H1 (cell line): ENCODE results near the gene MARK1. TPM values are rescaled to one million over a fixed set of nuclear protein-coding genes. Genes with fewer than 3 reads are reported as not detected.

ENCODE experiments used
- CTCF ChIA-PET: fragments of 300-600 bp; sonication (Branson Sonifier 250); formaldehyde crosslinking; loops from one replicate; lab custom pipeline; 2021; ENCODE audit not compliant: partially characterized antibody; lab: Charles Lee
- POLR2A ChIA-PET: fragments of 300-600 bp; sonication (Branson Sonifier 250); formaldehyde crosslinking; loops from one replicate; lab custom pipeline; 2021; ENCODE audit warnings: inconsistent platforms; ENCODE audit not compliant: partially characterized antibody; lab: Charles Lee
- DNase-seq, 2 experiments: peaks; one replicate each; pipeline versions ENCODE4 v3.0.0 to v3.0.0-alpha.2; 2010 to 2022; ENCODE audit warnings: low spot score in 2 of 2, low read depth in 1 of 2, mixed read lengths in 1 of 2
- FAIRE-seq: peaks from 2 replicates; lab custom pipeline; 2011; peaks lifted over from hg19 to GRCh38; lab: Jason Lieb, UNC
- H2AFZ ChIP-seq: 2 replicates; pipeline ENCODE4 v1.8.1; 2012; ENCODE audit warnings: low read length, inconsistent platforms
- H2AK5ac ChIP-seq: 2 replicates; pipeline ENCODE4 v1.6.1; 2013; ENCODE audit warnings: low read depth, low read length
- H2BK120ac ChIP-seq: replicated peaks from 2 replicates; pipeline ENCODE3; 2013; ENCODE audit warnings: low read depth, low read length, inconsistent platforms
- H2BK12ac ChIP-seq: 2 replicates; pipeline ENCODE4 v1.6.1; 2013; ENCODE audit warnings: low read depth, low read length
- H2BK15ac ChIP-seq: 2 replicates; pipeline ENCODE4 v1.6.1; 2013; ENCODE audit warnings: low read length
- H2BK20ac ChIP-seq: 2 replicates; pipeline ENCODE4 v1.6.1; 2013; ENCODE audit warnings: low read length
- H2BK5ac ChIP-seq: 2 replicates; pipeline ENCODE4 v1.6.1; 2013; ENCODE audit warnings: low read depth, low read length
- H3K14ac ChIP-seq: 2 replicates; pipeline ENCODE4 v1.6.1; 2013; ENCODE audit warnings: inconsistent platforms; ENCODE audit not compliant: insufficient read length
- H3K18ac ChIP-seq: 2 replicates; pipeline ENCODE4 v1.6.1; 2013; ENCODE audit warnings: low read length; ENCODE audit errors: extremely low read depth
- H3K23ac ChIP-seq: 2 replicates; pipeline ENCODE4 v1.6.1; 2013; ENCODE audit warnings: inconsistent platforms; ENCODE audit not compliant: insufficient read length
- H3K23me2 ChIP-seq: 2 replicates; pipeline ENCODE4 v1.6.1; 2013; ENCODE audit warnings: low read depth, low read length
- H3K27ac ChIP-seq: 2 replicates; pipeline ENCODE4 v1.6.1; 2011; ENCODE audit warnings: low read depth, low read length, inconsistent platforms
- H3K27me3 ChIP-seq, 4 experiments: replicated peaks in 1 of 4; 1 replicate in 1 of 4; 2 replicates in 3 of 4; pipeline versions ENCODE4 v1.6.1 to v1.8.1; 2011 to 2013; ENCODE audit warnings: low read length in 3 of 4, mild to moderate bottlenecking in 3 of 4, inconsistent platforms in 2 of 4, mixed read lengths in 2 of 4, moderate library complexity in 1 of 4; ENCODE audit not compliant: control insufficient read depth in 3 of 4, insufficient read depth in 3 of 4; ENCODE audit errors: extremely low read depth in 1 of 4
- H3K36me3 ChIP-seq, 4 experiments: 2 replicates each; pipeline versions ENCODE4 v1.6.1 to v1.8.1; 2011 to 2013; ENCODE audit warnings: mild to moderate bottlenecking in 4 of 4, low read length in 3 of 4, moderate library complexity in 2 of 4, control low read depth in 1 of 4, inconsistent platforms in 1 of 4; ENCODE audit not compliant: insufficient read depth in 4 of 4, control insufficient read depth in 2 of 4
- H3K4ac ChIP-seq: replicated peaks from 2 replicates; pipeline ENCODE3; 2013; ENCODE audit warnings: low read length, low read depth, mixed read lengths, inconsistent platforms; ENCODE audit not compliant: insufficient read length
- H3K4me1 ChIP-seq, 4 experiments: replicated peaks in 1 of 4; 1 replicate in 1 of 4; 2 replicates in 3 of 4; pipeline versions ENCODE4 v1.6.1 to v1.8.1; 2011 to 2013; ENCODE audit warnings: low read length in 3 of 4, inconsistent platforms in 2 of 4, mixed read lengths in 1 of 4; ENCODE audit not compliant: insufficient read depth in 4 of 4, control insufficient read depth in 3 of 4
- H3K4me2 ChIP-seq, 2 experiments: 2 replicates each; pipeline versions ENCODE4 v1.6.1 to v1.8.1; 2011 to 2013; ENCODE audit warnings: low read depth in 2 of 2, low read length in 2 of 2, control low read depth in 1 of 2, inconsistent platforms in 1 of 2, mild to moderate bottlenecking in 1 of 2; ENCODE audit not compliant: insufficient read depth in 1 of 2
- H3K4me3 ChIP-seq, 4 experiments: fragments of 200-600, 300-600 bp in 1 of 4; sonication (generic), shearing (Covaris generic), sonication (Bioruptor Twin) in 1 of 4; 2 replicates each; pipeline versions ENCODE4 v1.5.1 to v1.8.1; 2011 to 2016; ENCODE audit warnings: low read length in 4 of 4, low read depth in 3 of 4, control low read depth in 2 of 4, inconsistent platforms in 2 of 4, mild to moderate bottlenecking in 2 of 4, mixed read lengths in 1 of 4, moderate library complexity in 1 of 4; ENCODE audit not compliant: insufficient read depth in 2 of 4; ENCODE audit errors: extremely low read depth in 1 of 4
- H3K56ac ChIP-seq: replicated peaks from 2 replicates; pipeline ENCODE3; 2013; ENCODE audit warnings: low read depth, mild to moderate bottlenecking, mixed read lengths, low read length, inconsistent platforms; ENCODE audit not compliant: insufficient read length
- H3K79me1 ChIP-seq: 2 replicates; pipeline ENCODE4 v1.6.1; 2013; ENCODE audit warnings: low read depth, low read length, control low read depth
- H3K79me2 ChIP-seq, 2 experiments: 2 replicates each; pipeline versions ENCODE4 v1.6.1 to v1.8.1; 2012 to 2013; ENCODE audit warnings: low read length in 2 of 2, mild to moderate bottlenecking in 2 of 2, inconsistent platforms in 1 of 2; ENCODE audit not compliant: insufficient read depth in 2 of 2, control insufficient read depth in 1 of 2
- H3K9ac ChIP-seq, 4 experiments: replicated peaks in 1 of 4; 1 replicate in 1 of 4; 2 replicates in 3 of 4; pipeline versions ENCODE4 v1.6.1 to v1.8.1; 2011 to 2013; ENCODE audit warnings: low read depth in 3 of 4, low read length in 3 of 4, control low read depth in 2 of 4, mild to moderate bottlenecking in 2 of 4, moderate library complexity in 2 of 4, inconsistent platforms in 1 of 4; ENCODE audit errors: extremely low read depth in 1 of 4
- H3K9me3 ChIP-seq, 2 experiments: 2 replicates each; pipeline versions ENCODE4 v1.6.1 to v1.8.1; 2012 to 2013; ENCODE audit warnings: mild to moderate bottlenecking in 2 of 2, moderate library complexity in 2 of 2, control low read depth in 1 of 2, inconsistent platforms in 1 of 2, low read depth in 1 of 2, low read length in 1 of 2, mixed read lengths in 1 of 2; ENCODE audit not compliant: insufficient read depth in 2 of 2
- H4K20me1 ChIP-seq, 2 experiments: replicated peaks in 1 of 2; 2 replicates each; pipeline versions ENCODE3 to v1.8.1; 2011 to 2013; ENCODE audit warnings: inconsistent platforms in 2 of 2, low read length in 2 of 2, mild to moderate bottlenecking in 1 of 2; ENCODE audit not compliant: insufficient read depth in 2 of 2, control insufficient read depth in 1 of 2
- H4K5ac ChIP-seq: 2 replicates; pipeline ENCODE4 v1.6.1; 2013; ENCODE audit warnings: low read length, low read depth, mixed read lengths, inconsistent platforms; ENCODE audit not compliant: insufficient read length
- H4K8ac ChIP-seq: 2 replicates; pipeline ENCODE4 v1.8.0; 2013; ENCODE audit warnings: mild to moderate bottlenecking, moderate library complexity, low read length, inconsistent platforms; ENCODE audit not compliant: insufficient read depth; ENCODE audit errors: extremely low read depth
- H4K91ac ChIP-seq: replicated peaks from 2 replicates; pipeline ENCODE3; 2013; ENCODE audit warnings: low read length, mixed read lengths, inconsistent platforms; ENCODE audit not compliant: insufficient read length
- CREB1 ChIP-seq: IDR thresholded peaks from 2 replicates; pipeline ENCODE4 v1.6.1; 2012; ENCODE audit warnings: inconsistent platforms
- FOSL1 ChIP-seq: IDR thresholded peaks from 2 replicates; pipeline ENCODE4 v1.6.1; 2011; ENCODE audit warnings: mild to moderate bottlenecking, low read depth, low read length, moderate library complexity; ENCODE audit not compliant: insufficient read depth
- HDAC6 ChIP-seq: IDR thresholded peaks from one replicate; pipeline ENCODE4 v1.7.1; 2012; ENCODE audit warnings: low read depth, mild to moderate bottlenecking, inconsistent platforms, low read length, moderate library complexity
- JUND ChIP-seq: IDR thresholded peaks from 2 replicates; pipeline ENCODE4 v1.6.1; 2011; ENCODE audit warnings: mild to moderate bottlenecking, improper control_type of control experiment, low read length
- RNF2 ChIP-seq: fragments of 200-900, 300-1000 bp; sonication (generic); IDR thresholded peaks from 2 replicates; pipeline ENCODE4 v1.7.1; 2016; ENCODE audit warnings: borderline replicate concordance, low read depth, mild to moderate bottlenecking, antibody characterized with exemption, low read length; ENCODE audit not compliant: poor library complexity, severe bottlenecking; ENCODE audit errors: missing control alignments
- RXRA ChIP-seq: IDR thresholded peaks from 2 replicates; pipeline ENCODE4 v1.6.1; 2011; ENCODE audit warnings: low read depth, mild to moderate bottlenecking, low read length, moderate library complexity; ENCODE audit not compliant: insufficient read depth
- WGBS, 2 experiments: shearing (Covaris generic) in 1 of 2; methylation state at CpG; one replicate each; pipeline versions ENCODE4 v1.1.6 to v1.1.7; 2013 to 2015; ENCODE audit warnings: low lambda C conversion rate in 2 of 2, mixed read lengths in 2 of 2, inconsistent platforms in 1 of 2, low coverage in 1 of 2, missing lambda C conversion rate in 1 of 2; ENCODE audit not compliant: insufficient replicate concordance in 2 of 2, insufficient coverage in 1 of 2, insufficient read length in 1 of 2; ENCODE audit errors: extremely low coverage in 1 of 2, missing lambda C conversion rate in 1 of 2; 5-methylcytosine and 5-hydroxymethylcytosine counted together
- polyA plus RNA-seq, 7 experiments: library from polyadenylated mRNA; depleted of rRNA in 3 of 7; stranded (reverse) in 5 of 7; unstranded in 2 of 7; fragments of >200 nt in 5 of 7; fragments of 200-250 nt in 2 of 7; gene quantifications; 1 replicate in 5 of 7; 2 replicates in 1 of 7; 4 replicates in 1 of 7; pipeline versions ENCODE4 v1.2.1 to v1.2.3, GENCODE V29; 2011 to 2013; ENCODE audit warnings: missing spikeins in 2 of 7, mixed read lengths in 2 of 7
- total RNA-seq: library from RNA; stranded (reverse); fragmentation: NEBNext Ultra II Directional; extraction: Animal tissue kit (Norgen Biotek cat#: 25700); gene quantifications from 2 replicates; pipeline ENCODE4 v1.2.1, GENCODE V29; 2021

Gene MARK1
- total and polyA plus RNA-seq, 2 of the 8 experiments (the other 6 are each of a cell fraction or from before 2014, with no cell fraction given): 5.5 to 20.5 TPM

DNA sequence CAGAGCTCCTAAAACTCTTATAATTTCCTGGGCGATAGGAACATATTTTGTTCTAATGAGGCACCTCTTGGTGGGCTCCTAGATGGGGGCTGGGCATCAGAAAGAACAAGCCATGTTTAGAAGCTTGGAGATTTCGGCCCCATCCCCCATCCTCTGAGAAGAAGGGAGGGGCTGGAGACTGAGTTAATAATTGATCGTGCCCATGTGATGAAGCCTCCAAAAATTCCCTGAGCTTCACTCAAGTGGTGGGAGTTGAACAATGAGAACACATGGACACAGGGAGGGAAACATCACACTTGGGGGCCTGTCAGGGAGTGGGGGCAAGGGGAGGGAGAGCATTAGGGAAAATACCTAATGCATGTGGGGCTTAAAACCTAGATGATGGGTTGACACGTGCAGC, 180.3 kb downstream of the MARK1 start:
- no peak overlapping the region for H2BK20ac ChIP-seq

More for the DNA sequence above, 180.3 kb downstream of the MARK1 start:
- Histone ChIP-seq H2BK120ac (no peak overlapping the region), H3K4me1 (peaks cover 0 to 5% (median 2%) of the 10 kb centered on the region in 4 experiments; a peak in 3 of 7 replicates), H3K18ac (no peak overlapping the region), H3K23ac (no peak overlapping the region), H3K9ac (no peak overlapping the region), H2AK5ac (no peak overlapping the region), H3K23me2 (no peaks in the 10 kb centered on the region), H3K4ac (no peak overlapping the region), H4K20me1 (no peaks in the 10 kb centered on the region), H3K56ac (no peak overlapping the region), H3K9me3 (no peaks in the 10 kb centered on the region), H2AFZ (no peak overlapping the region)
- DNase-seq: no peak
- POLR2A ChIA-PET: no interaction called here
- WGBS, 2 experiments: 96% methylated on average over 4 of the region's 4 CpGs; no CpG with 5 or more reads in 1 of the 2 experiments
- CTCF ChIA-PET: interaction anchor here (0.8 to 1.7 kb wide), 3 partner anchors 10 to 102 kb away, joined by 3 to 5 read pairs (median 4); no protein-coding TSS in a partner anchor
- TF ChIP-seq RXRA (no peak), RNF2 (no peak), CREB1 (no peak), FOSL1 (no peak), JUND (no peak), HDAC6 (no peak)
- TF ChIP-seq, all 59 proteins: peak for 0
- no peak overlapping the region for H2BK5ac ChIP-seq
- H3K27me3 ChIP-seq: no peaks in the 10 kb centered on the region
- H4K8ac ChIP-seq: no peak overlapping the region
- no peak overlapping the region for H4K91ac ChIP-seq
- H3K4me2 ChIP-seq: no peak overlapping the region
- no peak overlapping the region for H2BK12ac ChIP-seq
- no peak overlapping the region for H3K14ac ChIP-seq
- no peaks in the 10 kb centered on the region for H3K79me2 ChIP-seq
- no peaks in the 10 kb centered on the region for H3K36me3 ChIP-seq
- H4K5ac ChIP-seq: no peak overlapping the region
- no peak overlapping the region for H3K4me3 ChIP-seq
- H3K27ac ChIP-seq: no peak overlapping the region
- FAIRE-seq: no peak
- H3K79me1 ChIP-seq: no peaks in the 10 kb centered on the region
- H2BK15ac ChIP-seq: no peak overlapping the region
